ENCODE measurements around the gene TNFRSF1B.

GRCh38 chr1:12182410-12182984, 15.7 kb downstream of the TNFRSF1B start:
- TF ChIP-seq POLR2AphosphoS5 (IDR thresholded peaks at IDR 0.05; ENCODE audit: low read depth) (no peak), EZH2phosphoT487 (IDR thresholded peaks at IDR 0.05; ENCODE audit: unreplicated experiment) (no peak), EZH2 (IDR thresholded peaks at IDR 0.05; ENCODE audit: low read depth, unreplicated experiment) (no peak), ZNF114 (CRISPR knock-in tag; IDR thresholded peaks at IDR 0.05) (no peak)
- TF ChIP-seq, protein P1, sequence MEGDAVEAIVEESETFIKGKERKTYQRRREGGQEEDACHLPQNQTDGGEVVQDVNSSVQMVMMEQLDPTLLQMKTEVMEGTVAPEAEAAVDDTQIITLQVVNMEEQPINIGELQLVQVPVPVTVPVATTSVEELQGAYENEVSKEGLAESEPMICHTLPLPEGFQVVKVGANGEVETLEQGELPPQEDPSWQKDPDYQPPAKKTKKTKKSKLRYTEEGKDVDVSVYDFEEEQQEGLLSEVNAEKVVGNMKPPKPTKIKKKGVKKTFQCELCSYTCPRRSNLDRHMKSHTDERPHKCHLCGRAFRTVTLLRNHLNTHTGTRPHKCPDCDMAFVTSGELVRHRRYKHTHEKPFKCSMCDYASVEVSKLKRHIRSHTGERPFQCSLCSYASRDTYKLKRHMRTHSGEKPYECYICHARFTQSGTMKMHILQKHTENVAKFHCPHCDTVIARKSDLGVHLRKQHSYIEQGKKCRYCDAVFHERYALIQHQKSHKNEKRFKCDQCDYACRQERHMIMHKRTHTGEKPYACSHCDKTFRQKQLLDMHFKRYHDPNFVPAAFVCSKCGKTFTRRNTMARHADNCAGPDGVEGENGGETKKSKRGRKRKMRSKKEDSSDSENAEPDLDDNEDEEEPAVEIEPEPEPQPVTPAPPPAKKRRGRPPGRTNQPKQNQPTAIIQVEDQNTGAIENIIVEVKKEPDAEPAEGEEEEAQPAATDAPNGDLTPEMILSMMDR (conservative IDR thresholded peaks at IDR 0.05; ENCODE audit: low read depth in 2 of 2): no peak
- TF ChIP-seq, protein P2, sequence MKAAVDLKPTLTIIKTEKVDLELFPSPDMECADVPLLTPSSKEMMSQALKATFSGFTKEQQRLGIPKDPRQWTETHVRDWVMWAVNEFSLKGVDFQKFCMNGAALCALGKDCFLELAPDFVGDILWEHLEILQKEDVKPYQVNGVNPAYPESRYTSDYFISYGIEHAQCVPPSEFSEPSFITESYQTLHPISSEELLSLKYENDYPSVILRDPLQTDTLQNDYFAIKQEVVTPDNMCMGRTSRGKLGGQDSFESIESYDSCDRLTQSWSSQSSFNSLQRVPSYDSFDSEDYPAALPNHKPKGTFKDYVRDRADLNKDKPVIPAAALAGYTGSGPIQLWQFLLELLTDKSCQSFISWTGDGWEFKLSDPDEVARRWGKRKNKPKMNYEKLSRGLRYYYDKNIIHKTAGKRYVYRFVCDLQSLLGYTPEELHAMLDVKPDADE (IDR thresholded peaks at IDR 0.05): no peak

Measured in GM23338 (cell line).